ENCODE results near the gene RANBP3L. TPM values are rescaled to one million over a fixed set of nuclear protein-coding genes. Genes with fewer than 3 reads are reported as not detected.
A peak's percentile ranks its signal among the peaks of the same experiment; 100 is the strongest.

Gene RANBP3L
- total and polyA plus RNA-seq, 9 of the 15 experiments (the other 6 are each of a cell fraction or from before 2014, with no cell fraction given) = 0.01 to 0.06 TPM; not detected in 7

DNA sequence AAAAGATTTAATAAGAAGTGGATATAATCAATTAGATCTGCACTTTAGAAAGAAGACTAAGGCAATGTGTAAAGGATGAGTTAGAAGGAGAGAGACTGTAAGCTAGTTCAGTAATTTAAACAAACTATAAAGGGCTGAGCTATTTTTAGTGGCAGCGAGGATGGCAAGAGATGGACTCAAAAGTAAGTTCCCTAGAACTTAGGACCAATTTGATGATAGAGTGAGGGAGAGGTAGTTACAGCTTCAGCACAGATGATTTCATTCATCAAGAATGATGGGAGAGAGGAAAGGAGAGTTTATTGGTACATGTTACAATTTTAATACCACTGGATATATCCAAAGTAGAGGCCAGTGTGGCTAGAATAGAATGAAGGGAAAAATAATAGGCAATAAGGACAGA lies 79.1 kb downstream of the RANBP3L start (continued):
- TF ChIP-seq, protein P1, sequence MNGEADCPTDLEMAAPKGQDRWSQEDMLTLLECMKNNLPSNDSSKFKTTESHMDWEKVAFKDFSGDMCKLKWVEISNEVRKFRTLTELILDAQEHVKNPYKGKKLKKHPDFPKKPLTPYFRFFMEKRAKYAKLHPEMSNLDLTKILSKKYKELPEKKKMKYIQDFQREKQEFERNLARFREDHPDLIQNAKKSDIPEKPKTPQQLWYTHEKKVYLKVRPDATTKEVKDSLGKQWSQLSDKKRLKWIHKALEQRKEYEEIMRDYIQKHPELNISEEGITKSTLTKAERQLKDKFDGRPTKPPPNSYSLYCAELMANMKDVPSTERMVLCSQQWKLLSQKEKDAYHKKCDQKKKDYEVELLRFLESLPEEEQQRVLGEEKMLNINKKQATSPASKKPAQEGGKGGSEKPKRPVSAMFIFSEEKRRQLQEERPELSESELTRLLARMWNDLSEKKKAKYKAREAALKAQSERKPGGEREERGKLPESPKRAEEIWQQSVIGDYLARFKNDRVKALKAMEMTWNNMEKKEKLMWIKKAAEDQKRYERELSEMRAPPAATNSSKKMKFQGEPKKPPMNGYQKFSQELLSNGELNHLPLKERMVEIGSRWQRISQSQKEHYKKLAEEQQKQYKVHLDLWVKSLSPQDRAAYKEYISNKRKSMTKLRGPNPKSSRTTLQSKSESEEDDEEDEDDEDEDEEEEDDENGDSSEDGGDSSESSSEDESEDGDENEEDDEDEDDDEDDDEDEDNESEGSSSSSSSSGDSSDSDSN (IDR thresholded peaks at IDR 0.05; ENCODE audit: borderline replicate concordance in 1 of 2, low read depth in 2 of 2, low read length in 2 of 2) = no peak
- TF ChIP-seq RAD21 (CRISPR knock-in tag; conservative IDR thresholded peaks at IDR 0.05 in 1 of 2, IDR thresholded peaks at IDR 0.05 in 1 of 2) = no peak

DNA sequence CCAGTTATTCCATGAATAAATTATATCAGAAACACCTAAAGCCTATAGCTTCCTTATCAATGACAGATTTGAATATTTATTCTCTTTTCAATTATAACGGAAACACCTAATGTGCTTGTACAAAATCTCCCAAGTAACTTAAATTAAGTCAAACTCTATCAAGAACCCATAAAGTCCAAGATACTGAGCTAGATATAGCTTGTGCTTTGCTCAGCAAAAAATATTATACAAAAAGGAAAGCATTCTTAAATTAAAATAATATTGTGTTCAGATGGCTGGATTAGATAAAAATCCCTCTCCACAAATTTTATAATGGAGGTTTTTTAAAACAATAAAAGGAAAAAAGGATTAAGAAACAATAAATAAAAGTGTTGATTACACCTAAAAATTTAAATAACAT lies 83.7 kb downstream of the RANBP3L start:
- FAIRE-seq = no peak
- DNase-seq (ENCODE audit: extremely low read depth in 1 of 4, low spot score in 3 of 4) = no peak
- H2AFZ ChIP-seq (ENCODE audit: low read depth, low read length) = no peak overlapping the region
- no peak overlapping the region for H3K4me3 ChIP-seq
- no peaks in the 10 kb centered on the region for H3K4me1 ChIP-seq (replicated peaks in 1 of 2; ENCODE audit: control insufficient read depth in 2 of 2, insufficient read depth in 2 of 2, low read length in 2 of 2)
- H3K9me1 ChIP-seq (ENCODE audit: control insufficient read depth, insufficient read depth, low read length) = no peaks in the 10 kb centered on the region
- no peaks in the 10 kb centered on the region for H4K20me1 ChIP-seq (replicated peaks; ENCODE audit: control insufficient read depth, insufficient read depth, low read length)
- H3K9me3 ChIP-seq (replicated peaks; ENCODE audit: control insufficient read depth, insufficient read depth, low read depth, low read length) = no peaks in the 10 kb centered on the region
- in situ Hi-C loops (cut with MboI) (no loop called here), intact Hi-C loops (cut with micrococcal nuclease) (no loop called here)
- H3K36me3 ChIP-seq (ENCODE audit: control insufficient read depth, insufficient read depth, low read length) = peaks cover 65% of the 10 kb centered on the region; the same call in 1 of the 3 replicates
- no TSS peak for BruUV-seq (replicated peaks)
- ChIA-PET CTCF (ENCODE audit: low intra/inter-chr PET ratio) (interaction anchor here (0.6 kb wide), 1 partner anchor 66 kb away, joined by 3 read pairs; the partner anchor contains the start of gene SKP2), POLR2A (interaction anchor here (0.9 to 2.8 kb wide), 4 partner anchors 15 to 28 kb away, joined by 3 to 13 read pairs (median 4); partner anchors contain the start of gene NADK2)
- H3K79me2 ChIP-seq (ENCODE audit: control insufficient read depth, insufficient read depth, low read length) = no peaks in the 10 kb centered on the region
- H3K27ac ChIP-seq (ENCODE audit: extremely low read depth, low read depth, low read length) = no peak overlapping the region
- H3K4me2 ChIP-seq (ENCODE audit: insufficient read depth, low read length) = no peak overlapping the region
- H3K9ac ChIP-seq (ENCODE audit: insufficient read depth in 1 of 2, low read depth in 2 of 2, low read length in 2 of 2) = no peak overlapping the region
- 88% methylated on average over 1 of the region's 1 CpG for WGBS (ENCODE audit: insufficient coverage, low coverage, missing lambda C conversion rate)
- TF ChIP-seq ZNF316 (IDR thresholded peaks at IDR 0.05) (peak; percentile 41), SNIP1 (IDR thresholded peaks at IDR 0.05; ENCODE audit: low read depth) (no peak)
- ATAC-seq = no peak
- H3K27me3 ChIP-seq (ENCODE audit: control insufficient read depth in 2 of 2, insufficient read depth in 2 of 2, low read length in 2 of 2) = no peaks in the 10 kb centered on the region

Measured in K562 (cell line).